HepG2 (cell line): ENCODE data around the gene DNAJB11. TPM values are rescaled to one million over a fixed set of nuclear protein-coding genes. Genes with fewer than 3 reads are reported as not detected.

ENCODE experiments used
- CHCHD3 ChIP-seq: sonication (generic); formaldehyde crosslinking; IDR thresholded peaks from 2 replicates; pipeline ENCODE4 v1.8.0; 2022; ENCODE audit warnings: mild to moderate bottlenecking, missing genetic modification reagents, moderate library complexity
- MBD4 ChIP-seq: IDR thresholded peaks from 2 replicates; pipeline ENCODE4 v1.6.1; 2012; ENCODE audit warnings: low read length, inconsistent platforms, borderline replicate concordance
- PRDM15 ChIP-seq: sonication (generic); formaldehyde crosslinking; IDR thresholded peaks from 2 replicates; pipeline ENCODE4 v1.4.0; 2020; ENCODE audit warnings: missing genetic modification reagents
- ZFP37 ChIP-seq: sonication (generic); formaldehyde crosslinking; IDR thresholded peaks from 2 replicates; pipeline ENCODE4 v1.4.0; 2020; ENCODE audit warnings: missing genetic modification reagents, borderline replicate concordance
- ZNF276 ChIP-seq: sonication (generic); formaldehyde crosslinking; IDR thresholded peaks from 2 replicates; pipeline ENCODE4 v1.4.0; 2020; ENCODE audit warnings: mild to moderate bottlenecking, low read depth, missing genetic modification reagents
- ZNF331 ChIP-seq: sonication (generic); formaldehyde crosslinking; IDR thresholded peaks from 2 replicates; pipeline ENCODE4 v1.4.0; 2020; ENCODE audit warnings: missing genetic modification reagents
- ZNF383 ChIP-seq: sonication (generic); formaldehyde crosslinking; IDR thresholded peaks from 2 replicates; pipeline ENCODE4 v1.4.0; 2020; ENCODE audit warnings: missing genetic modification reagents, mild to moderate bottlenecking, borderline replicate concordance
- ZNF512 ChIP-seq: sonication (generic); formaldehyde crosslinking; IDR thresholded peaks from 2 replicates; pipeline ENCODE4 v1.4.0; 2020; ENCODE audit warnings: mild to moderate bottlenecking, missing genetic modification reagents
- ZNF713 ChIP-seq: sonication (generic); formaldehyde crosslinking; IDR thresholded peaks from 2 replicates; pipeline ENCODE4 v1.4.0; 2020; ENCODE audit warnings: mild to moderate bottlenecking, missing genetic modification reagents
- ZNF891 ChIP-seq: sonication (generic); formaldehyde crosslinking; IDR thresholded peaks from 2 replicates; pipeline ENCODE4 v1.5.0; 2020; ENCODE audit warnings: mild to moderate bottlenecking, missing genetic modification reagents
- ZSCAN29 ChIP-seq: sonication (generic); formaldehyde crosslinking; conservative IDR thresholded peaks from 2 replicates; pipeline ENCODE4 v1.4.0; 2020; ENCODE audit warnings: mild to moderate bottlenecking, missing genetic modification reagents
- polyA plus RNA-seq, 8 experiments: library from polyadenylated mRNA; depleted of rRNA in 3 of 8; stranded (reverse) in 7 of 8; unstranded in 1 of 8; fragments of >200 nt; fragmentation: Illumina TruSeq in 4 of 8; extraction: Trizol in 4 of 8; gene quantifications; 2 replicates each; pipeline versions ENCODE4 v1.2.1 to v1.2.3, GENCODE V29; 2011 to 2016; ENCODE audit warnings: low read depth in 4 of 8, missing spikeins in 1 of 8, mixed read lengths in 1 of 8; ENCODE audit not compliant: insufficient read depth in 1 of 8
- total RNA-seq, 5 experiments: library from RNA; depleted of rRNA; stranded (reverse); fragments of >200 nt; fragmentation: Illumina TruSeq; extraction: Trizol; gene quantifications; 2 replicates each; pipeline ENCODE4 v1.2.3, GENCODE V29; 2016; ENCODE audit warnings: low read depth in 1 of 5
- TF ChIP-seq, protein P1 (sequence below): fragments of 450-650 bp; IDR thresholded peaks from 2 replicates; pipeline ENCODE4 v1.6.1; 2017; ENCODE audit warnings: mild to moderate bottlenecking
- TF ChIP-seq, protein P2 (sequence below): sonication (generic); formaldehyde crosslinking; IDR thresholded peaks from 2 replicates; pipeline ENCODE4 v1.4.0; 2020; ENCODE audit warnings: missing genetic modification reagents
- TF ChIP-seq, protein P3 (sequence below): sonication (generic); formaldehyde crosslinking; conservative IDR thresholded peaks from 2 replicates; pipeline ENCODE4 v1.4.0; 2020; ENCODE audit warnings: missing genetic modification reagents

DNAJB11 gene
- total and polyA plus RNA-seq, 2 of the 13 experiments (the other 11 are each of a cell fraction or from before 2014, with no cell fraction given) = 41.0 to 132 TPM

DNA sequence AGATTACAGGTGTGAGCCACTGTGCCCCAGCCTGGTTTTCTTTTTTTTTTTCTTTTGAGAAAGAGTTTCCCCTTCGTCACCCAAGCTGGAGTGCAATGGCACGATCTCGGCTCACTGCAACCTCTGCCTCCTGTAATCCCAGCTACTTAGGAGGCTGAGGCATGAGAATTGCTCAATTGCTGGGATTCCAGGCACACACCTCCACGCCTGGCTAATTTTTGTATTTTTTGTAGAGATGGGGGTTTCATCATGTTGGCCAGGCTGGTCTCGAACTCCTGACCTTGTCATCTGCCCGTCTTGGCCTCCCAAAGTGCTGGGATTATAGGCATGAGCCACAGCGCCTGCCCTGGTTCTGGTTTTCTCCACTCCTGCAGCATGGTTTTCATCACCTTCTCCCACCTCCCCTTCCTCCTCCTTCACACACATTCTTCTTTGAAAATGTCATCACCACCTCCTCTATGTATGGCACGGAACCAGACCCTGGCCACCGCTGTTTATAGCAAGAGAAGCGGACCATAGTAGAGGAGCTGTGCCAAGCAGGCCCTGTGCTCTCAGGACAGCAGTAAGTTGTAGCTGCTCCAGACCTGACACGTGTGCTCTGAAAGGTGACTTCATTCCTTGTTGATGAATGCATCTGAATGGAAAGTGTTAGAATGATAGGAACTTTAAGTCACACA is 27.7 kb downstream of the DNAJB11 start (continued):
- TF ChIP-seq, protein P1, sequence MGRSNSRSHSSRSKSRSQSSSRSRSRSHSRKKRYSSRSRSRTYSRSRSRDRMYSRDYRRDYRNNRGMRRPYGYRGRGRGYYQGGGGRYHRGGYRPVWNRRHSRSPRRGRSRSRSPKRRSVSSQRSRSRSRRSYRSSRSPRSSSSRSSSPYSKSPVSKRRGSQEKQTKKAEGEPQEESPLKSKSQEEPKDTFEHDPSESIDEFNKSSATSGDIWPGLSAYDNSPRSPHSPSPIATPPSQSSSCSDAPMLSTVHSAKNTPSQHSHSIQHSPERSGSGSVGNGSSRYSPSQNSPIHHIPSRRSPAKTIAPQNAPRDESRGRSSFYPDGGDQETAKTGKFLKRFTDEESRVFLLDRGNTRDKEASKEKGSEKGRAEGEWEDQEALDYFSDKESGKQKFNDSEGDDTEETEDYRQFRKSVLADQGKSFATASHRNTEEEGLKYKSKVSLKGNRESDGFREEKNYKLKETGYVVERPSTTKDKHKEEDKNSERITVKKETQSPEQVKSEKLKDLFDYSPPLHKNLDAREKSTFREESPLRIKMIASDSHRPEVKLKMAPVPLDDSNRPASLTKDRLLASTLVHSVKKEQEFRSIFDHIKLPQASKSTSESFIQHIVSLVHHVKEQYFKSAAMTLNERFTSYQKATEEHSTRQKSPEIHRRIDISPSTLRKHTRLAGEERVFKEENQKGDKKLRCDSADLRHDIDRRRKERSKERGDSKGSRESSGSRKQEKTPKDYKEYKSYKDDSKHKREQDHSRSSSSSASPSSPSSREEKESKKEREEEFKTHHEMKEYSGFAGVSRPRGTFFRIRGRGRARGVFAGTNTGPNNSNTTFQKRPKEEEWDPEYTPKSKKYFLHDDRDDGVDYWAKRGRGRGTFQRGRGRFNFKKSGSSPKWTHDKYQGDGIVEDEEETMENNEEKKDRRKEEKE = no peak
- TF ChIP-seq ZNF713 (CRISPR knock-in tag) = no peak
- 0 out of 2 replicates have a peak, but pooled peaks have one; percentile 29 for TF ChIP-seq ZNF512 (CRISPR knock-in tag)
- TF ChIP-seq MBD4 = no peak
- TF ChIP-seq ZNF331 (CRISPR knock-in tag) = 0 out of 2 replicates have a peak, but pooled peaks have one; percentile 26
- TF ChIP-seq, protein P2, sequence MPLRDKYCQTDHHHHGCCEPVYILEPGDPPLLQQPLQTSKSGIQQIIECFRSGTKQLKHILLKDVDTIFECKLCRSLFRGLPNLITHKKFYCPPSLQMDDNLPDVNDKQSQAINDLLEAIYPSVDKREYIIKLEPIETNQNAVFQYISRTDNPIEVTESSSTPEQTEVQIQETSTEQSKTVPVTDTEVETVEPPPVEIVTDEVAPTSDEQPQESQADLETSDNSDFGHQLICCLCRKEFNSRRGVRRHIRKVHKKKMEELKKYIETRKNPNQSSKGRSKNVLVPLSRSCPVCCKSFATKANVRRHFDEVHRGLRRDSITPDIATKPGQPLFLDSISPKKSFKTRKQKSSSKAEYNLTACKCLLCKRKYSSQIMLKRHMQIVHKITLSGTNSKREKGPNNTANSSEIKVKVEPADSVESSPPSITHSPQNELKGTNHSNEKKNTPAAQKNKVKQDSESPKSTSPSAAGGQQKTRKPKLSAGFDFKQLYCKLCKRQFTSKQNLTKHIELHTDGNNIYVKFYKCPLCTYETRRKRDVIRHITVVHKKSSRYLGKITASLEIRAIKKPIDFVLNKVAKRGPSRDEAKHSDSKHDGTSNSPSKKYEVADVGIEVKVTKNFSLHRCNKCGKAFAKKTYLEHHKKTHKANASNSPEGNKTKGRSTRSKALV (CRISPR knock-in tag) = no peak
- no peak for TF ChIP-seq ZSCAN29 (CRISPR knock-in tag)
- TF ChIP-seq ZNF891 = no peak
- no peak for TF ChIP-seq PRDM15 (CRISPR knock-in tag)
- no peak for TF ChIP-seq ZNF383
- TF ChIP-seq CHCHD3 (CRISPR knock-in tag) = no peak
- TF ChIP-seq, protein P3, sequence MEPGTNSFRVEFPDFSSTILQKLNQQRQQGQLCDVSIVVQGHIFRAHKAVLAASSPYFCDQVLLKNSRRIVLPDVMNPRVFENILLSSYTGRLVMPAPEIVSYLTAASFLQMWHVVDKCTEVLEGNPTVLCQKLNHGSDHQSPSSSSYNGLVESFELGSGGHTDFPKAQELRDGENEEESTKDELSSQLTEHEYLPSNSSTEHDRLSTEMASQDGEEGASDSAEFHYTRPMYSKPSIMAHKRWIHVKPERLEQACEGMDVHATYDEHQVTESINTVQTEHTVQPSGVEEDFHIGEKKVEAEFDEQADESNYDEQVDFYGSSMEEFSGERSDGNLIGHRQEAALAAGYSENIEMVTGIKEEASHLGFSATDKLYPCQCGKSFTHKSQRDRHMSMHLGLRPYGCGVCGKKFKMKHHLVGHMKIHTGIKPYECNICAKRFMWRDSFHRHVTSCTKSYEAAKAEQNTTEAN = no peak
- TF ChIP-seq ZNF276 (CRISPR knock-in tag) = no peak
- no peak for TF ChIP-seq ZFP37 (CRISPR knock-in tag)
